GM19099 (cell line): Measurements from ENCODE around the gene PNMA6F.

Experiments
- POLR2A ChIP-seq: IDR thresholded peaks from 3 replicates; pipeline ENCODE4 v1.6.1; 2011; ENCODE audit warnings: low read depth; ENCODE audit not compliant: insufficient read length; ENCODE audit errors: extremely low read depth

PNMA6F gene

DNA sequence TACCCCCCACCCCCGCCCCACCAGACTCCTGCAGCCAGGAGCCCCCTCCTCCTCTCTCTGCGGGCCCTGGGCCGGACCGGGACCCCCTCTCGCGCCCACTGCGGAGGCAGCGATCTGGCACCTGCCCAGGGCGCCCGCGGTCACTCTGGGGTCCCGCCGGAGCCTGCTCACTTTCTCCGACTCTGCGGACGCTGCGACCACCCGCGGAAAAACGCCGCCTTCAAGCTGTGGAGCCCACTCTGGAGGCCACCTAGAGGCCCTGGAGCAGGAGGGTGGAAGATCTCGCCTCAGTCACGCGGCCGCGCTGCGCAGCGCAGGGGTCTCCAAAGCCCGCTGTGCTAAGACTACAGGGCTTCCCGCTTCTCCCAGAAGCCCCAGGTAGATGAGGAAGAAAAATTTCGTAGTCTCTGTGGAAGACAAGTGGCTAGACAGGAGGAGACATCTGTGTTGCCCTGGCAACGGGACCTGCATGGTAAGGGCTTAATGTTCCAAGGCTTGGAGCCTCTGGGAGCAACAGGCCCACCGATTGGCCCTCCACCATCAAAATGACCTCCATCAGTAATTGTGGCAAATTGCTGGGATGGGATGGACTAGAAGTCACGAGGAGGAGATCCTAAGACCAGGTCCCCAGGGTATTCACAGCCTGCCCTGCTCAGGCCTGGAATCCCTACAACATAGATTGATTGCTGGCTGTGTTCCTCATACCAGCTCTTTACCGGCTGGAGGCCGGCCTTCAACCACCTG lies at the start of gene PNMA6F:
PNMA6F (minus strand) TSS at position 387 of the 744 bp plus-strand sequence. CDS start 1,093 bp downstream, outside the sequence.
- no peak for TF ChIP-seq POLR2A

DNA sequence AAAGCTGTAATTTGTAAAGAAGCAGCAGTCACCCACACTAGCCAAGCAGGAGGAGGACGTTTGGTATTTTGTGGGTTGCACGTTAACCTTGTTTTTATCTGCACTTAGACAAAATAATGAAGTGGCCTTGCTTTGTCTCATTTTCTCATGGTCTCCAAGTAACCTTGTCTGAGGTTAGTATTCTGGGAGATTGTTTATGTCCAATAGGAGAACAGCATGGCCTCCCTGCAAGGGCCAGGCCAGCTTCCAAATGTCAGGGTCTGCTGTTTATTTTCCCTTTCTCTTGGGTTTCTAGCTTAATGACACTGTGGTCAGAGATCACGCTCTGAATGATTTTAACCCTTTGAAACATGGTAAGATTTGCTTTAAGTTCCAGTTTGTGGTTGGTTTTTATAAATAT lies 49.7 kb upstream of the PNMA6F start:
- TF ChIP-seq POLR2A, result no peak

DNA sequence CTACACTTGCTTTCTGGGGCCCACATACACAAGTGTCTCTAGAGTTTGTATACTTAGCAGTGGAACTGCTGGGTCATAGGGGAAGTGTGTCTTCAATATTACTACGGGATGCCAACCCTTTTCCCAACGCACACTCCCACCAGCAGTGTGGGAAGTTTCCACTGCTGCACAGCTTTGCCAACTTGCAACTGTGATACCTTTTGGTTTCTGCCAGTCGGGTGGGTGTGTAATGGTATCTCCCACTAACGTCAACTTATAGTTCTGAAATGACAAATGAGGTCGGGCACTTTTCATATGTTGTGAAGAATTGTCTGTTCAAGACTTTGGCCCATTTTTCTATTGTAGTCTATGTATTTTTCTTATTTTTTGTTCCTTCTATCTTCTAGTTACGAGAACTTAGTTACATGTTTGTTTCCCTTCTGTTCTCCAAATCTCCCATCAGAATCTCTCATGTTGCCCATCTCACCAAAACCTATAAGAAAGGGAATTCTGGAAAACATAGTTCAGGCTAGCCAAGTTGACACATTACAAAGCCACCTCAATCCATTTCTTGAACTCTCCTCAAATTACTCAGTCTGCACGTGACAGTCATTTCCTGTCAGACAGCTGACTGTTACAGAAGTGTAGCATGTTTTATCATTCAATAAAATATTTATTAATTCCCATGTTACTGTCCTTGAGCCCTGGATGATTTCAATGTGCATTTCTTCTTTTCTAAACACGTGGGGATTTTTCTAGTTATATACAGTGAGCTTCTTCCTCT lies 48.9 kb upstream of the PNMA6F start:
- no peak for TF ChIP-seq POLR2A

DNA sequence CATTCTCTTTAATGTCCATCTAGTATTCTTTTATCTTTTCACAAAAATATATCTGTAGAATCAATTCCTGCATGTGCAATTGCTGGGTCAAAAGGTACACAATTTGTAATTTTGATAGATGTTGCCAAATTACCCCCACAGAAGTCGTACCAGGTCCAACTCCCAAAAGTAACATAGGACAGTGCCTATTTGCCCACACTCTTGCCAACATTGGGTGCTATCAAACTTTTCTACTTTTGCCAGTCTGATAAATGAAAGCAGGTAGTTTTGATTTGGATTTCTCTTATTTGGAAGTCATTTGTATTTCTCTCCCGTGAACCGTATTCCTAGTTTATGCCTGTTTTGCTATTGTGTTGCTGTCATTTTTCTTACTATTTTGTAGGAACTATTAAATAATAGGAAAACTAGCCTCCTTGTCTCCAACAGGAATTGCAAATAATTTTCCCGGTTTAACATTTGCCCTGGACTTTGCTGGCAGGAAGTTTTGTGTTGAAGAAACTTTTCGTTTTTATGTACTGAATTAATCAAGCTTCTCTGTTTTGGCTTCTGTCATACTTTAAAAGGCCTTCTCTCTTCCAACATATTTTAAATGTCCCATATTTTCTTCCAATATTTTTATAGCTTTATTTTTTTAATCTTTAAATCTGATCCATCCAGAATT lies 45.4 kb upstream of the PNMA6F start:
- TF ChIP-seq POLR2A, result no peak

DNA sequence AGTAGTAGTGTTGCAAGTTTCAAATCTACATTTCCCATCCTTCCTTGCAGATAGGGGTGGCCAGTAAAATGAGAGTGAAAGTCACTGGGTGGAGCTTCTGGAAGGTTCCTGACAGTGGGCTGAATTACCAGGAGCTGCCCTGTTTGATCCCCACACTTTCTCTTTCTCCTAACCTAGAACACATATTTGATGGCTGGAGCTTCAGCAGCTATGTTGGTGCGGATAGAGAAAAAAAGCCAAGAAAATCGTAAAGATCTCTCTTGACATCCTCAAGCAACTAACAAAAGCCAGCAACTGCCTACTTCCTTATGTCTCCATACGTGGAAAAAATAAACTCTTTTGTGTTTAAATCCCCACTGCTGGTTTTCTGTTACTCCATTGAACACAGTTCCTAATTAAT lies 44.6 kb upstream of the PNMA6F start:
- TF ChIP-seq POLR2A, result no peak

DNA sequence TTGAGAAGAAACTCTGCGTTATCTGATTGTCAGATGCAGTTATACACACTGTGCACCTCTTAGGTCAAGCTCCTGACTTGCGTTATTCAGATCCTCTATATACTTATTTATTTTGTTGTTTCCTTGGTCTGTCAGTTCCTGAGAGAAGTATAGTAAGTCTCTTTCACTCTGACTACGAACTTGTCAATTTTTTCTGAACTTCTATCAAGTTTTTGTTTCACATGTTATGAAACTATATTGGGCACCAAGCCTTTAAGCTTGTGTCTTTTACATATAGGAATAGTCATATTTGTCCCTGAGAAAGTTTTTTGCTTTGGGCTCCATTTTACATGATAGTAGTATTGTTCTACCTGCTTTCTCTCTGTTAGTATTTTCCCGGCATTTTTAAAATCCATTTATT lies 44.1 kb upstream of the PNMA6F start:
- TF ChIP-seq POLR2A, result no peak

DNA sequence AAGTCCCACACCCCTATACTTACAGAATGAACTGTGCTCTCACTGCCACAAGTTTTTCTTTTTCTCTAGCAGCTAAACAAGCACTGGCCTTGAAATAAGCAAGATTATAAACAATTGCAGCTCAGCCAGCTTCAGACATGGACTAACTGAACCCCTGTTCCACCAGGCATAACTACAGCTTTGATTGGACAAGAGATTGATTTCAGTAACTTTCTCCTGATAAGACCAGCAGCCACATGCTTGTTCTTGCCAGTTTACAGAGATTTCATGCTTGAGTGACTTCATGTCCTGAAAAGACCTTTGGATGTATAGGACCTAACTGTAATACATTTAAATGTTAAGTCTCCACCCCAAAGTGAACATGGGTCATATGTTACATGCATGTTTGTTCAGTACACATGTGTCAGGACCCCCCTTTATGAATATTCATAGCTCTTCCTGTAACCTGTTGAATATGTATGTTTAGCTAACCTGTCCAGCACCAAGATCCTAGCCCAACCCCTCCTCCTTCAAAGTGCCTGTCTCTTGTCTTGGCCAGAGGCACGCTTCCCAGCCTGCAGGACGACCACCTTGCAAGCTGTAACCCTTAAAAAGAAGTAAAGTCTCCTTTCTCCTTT lies 40.3 kb upstream of the PNMA6F start:
- no peak for TF ChIP-seq POLR2A

DNA sequence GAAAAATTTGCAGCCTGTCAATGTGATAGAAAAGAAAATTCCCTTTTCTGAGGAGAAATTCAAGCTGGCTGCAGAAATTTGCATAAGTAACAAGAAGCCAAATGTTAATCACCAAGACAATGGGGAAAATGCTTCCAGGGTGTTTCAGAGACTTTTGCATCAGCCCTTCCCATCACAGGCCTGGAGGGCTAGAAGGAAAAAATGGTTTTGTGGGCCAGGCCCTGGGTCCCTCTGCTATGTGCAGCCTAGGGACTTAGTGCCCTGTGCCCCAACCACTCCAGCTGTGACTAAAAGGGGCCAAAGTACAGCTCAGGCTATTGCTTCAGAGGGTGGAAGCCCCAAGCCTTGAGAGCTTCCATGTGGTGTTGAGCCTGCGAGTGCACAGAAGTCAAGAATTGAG lies 36.3 kb upstream of the PNMA6F start:
- TF ChIP-seq POLR2A, result no peak

DNA sequence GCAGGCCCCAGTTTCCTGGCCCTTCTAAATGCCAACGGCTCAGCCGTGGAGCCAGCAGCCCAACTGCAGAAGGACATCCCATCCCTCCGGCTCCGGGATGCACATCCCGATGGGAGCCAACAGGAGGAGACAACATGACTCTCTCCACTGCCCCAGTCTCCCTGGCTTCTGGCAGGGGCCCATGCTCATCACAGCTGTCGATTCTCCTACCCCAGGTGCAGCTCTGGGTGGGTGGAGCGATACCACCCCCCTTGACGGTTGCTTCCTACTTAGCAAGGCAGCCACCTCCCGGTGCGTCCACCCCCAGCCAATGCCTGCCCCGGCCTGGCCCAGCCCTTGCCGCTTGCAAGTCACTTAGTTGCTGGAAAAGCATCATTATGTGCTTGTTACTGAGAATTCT lies 31.8 kb upstream of the PNMA6F start:
- TF ChIP-seq POLR2A, result no peak

DNA sequence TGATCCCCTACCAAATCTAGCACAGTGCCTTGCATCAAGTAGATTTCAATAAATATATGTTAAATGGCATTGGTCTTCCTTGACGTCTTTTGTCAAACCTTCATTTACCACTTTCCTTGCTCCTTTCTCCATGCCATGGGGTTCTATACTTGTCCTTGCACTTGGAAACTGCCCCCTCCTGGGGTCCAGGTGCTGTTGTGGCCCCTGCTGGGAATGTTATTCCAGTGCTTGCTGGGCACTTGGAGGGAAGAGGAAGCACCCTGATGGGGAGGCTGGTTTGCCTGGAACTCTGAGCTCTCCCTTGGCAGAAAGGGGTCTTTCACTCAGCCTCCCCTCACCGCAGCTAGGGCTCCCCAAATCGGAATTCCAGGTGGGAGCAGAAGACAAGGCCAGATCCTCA lies 31.3 kb upstream of the PNMA6F start:
- no peak for TF ChIP-seq POLR2A

DNA sequence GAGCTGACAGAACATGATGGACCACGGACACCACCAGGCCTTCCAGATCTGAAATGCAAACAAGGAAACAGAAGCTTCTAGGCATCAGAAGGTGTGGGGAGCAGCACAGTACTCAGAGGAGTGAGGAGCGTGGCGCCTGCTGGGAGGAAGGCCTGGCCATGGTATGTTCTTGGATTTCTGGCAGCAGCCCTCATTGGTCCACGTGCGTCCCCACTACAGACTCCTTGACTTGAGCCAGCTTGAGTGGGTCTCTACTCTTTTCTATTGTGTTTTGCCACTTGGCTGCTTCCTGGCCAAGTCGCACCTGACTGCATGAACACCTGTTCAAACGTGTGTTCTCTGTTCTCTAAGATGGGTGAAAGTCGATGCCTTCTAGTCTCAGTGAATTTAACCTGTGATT lies 30.4 kb upstream of the PNMA6F start:
- TF ChIP-seq POLR2A, result no peak

DNA sequence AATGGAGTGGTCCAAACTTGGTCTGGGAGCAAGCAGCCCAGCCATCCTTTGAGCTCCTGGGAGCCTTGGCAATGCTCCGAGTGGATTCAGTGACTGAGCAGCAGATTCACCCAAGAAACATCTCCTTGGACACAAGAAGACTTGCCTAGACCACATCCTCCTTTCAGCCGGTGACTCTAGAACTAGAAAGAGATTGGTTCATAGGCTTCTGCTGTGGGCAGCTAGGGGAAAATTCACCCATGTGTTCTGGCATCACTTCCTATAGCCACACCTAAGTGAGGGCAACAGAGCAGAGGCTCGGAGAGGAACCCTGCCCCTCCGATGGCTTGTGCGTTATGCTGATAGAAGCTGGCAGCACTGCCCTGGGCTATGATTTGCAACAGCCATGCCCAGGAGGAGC lies 28.4 kb upstream of the PNMA6F start:
- no peak for TF ChIP-seq POLR2A

DNA sequence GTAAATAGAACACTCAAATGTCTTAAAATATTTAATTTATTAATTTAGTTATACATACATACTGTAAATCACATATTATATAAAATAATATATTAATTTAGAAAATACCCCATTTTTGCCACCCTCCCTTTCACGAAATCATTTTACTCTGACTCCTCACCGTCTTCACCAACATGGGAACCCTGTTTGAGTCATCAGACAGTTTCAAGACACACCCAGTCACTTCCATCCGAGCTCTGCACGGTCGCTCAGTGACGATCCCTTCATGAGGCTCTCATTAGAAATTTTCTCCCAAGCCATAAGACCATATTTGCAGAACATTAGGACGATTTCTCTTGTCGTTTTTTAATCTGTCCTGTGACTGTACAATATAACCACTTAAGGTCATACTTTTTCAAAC lies 26.9 kb upstream of the PNMA6F start:
- no peak for TF ChIP-seq POLR2A

DNA sequence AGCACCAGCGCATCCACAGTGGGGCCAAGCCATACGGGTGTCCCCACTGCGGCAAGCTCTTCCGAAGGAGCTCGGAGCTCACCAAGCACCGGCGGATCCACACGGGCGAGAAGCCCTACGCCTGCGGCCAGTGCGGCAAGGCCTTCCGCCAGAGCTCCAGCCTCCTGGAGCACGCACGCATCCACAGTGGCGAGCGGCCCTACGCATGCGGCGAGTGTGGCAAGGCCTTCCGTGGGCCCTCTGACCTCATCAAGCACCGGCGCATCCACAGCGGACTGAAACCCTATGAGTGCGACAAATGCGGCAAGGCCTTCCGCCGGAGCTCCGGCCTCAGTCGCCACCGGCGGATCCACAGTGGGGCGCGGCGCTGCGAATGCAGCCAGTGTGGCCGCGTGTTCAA lies 26.0 kb upstream of the PNMA6F start:
- no peak for TF ChIP-seq POLR2A

DNA sequence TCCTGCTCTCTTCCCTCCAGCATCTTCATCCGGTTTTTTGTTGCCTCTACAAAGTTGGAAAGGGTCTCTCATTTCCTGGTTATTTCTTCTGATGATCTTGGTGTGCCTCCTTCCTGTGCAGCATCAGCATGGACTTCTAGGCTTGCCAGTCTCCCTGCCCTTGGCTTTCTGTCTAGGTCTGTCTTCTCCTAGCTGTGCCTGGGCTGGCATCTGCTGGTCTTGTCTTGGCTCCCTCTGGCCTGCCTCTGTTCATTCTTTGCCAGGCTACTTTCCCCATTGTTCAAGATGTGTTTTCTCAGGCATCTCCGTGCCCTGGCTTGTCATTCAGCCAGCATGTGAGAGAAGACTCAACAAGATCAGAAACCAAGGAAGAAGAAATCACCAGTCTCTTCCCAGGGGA lies 22.1 kb upstream of the PNMA6F start:
- no peak for TF ChIP-seq POLR2A
